RPMI8226 (cell line): ENCODE results near the gene SPATA7.
"Not testable (repeated sequence)": the region's sequence is repeated elsewhere in the genome, so short reads cannot be mapped to it uniquely, and the experiment has no call there.

Experiments
- DNase-seq: peaks from one replicate; pipeline ENCODE4 v3.0.0-alpha.2; 2015

The SPATA7 gene

GRCh38 chr14:88385212-88386101, at the start of gene SPATA7:
Gene SPATA7, plus strand, starts transcription at chr14:88385657. Its CDS starts 162 bp downstream, at chr14:88385819.
- peak; percentile 88 for DNase-seq

GRCh38 chr14:88340357-88340756, 45.1 kb upstream of the SPATA7 start:
- no peak for DNase-seq

- DNase-seq: no peak
Measured at GRCh38 chr14:88342980-88343379, 42.5 kb upstream of the SPATA7 start.

GRCh38 chr14:88346048-88346639, 39.3 kb upstream of the SPATA7 start:
- no peak for DNase-seq

- no peak for DNase-seq
Measured at GRCh38 chr14:88348546-88348945, 36.9 kb upstream of the SPATA7 start.

GRCh38 chr14:88351966-88352691, 33.3 kb upstream of the SPATA7 start:
- no peak for DNase-seq

- DNase-seq: no peak
Measured at GRCh38 chr14:88352698-88353097, 32.8 kb upstream of the SPATA7 start.

- no peak for DNase-seq
Measured at GRCh38 chr14:88354358-88354757, 31.1 kb upstream of the SPATA7 start.

GRCh38 chr14:88359500-88359899, 26.0 kb upstream of the SPATA7 start:
- no peak for DNase-seq

GRCh38 chr14:88363644-88364043, 21.8 kb upstream of the SPATA7 start:
- no peak for DNase-seq

- DNase-seq: no peak
Measured at GRCh38 chr14:88364710-88365413, 20.6 kb upstream of the SPATA7 start.

- DNase-seq: no peak
Measured at GRCh38 chr14:88369496-88369895, 16.0 kb upstream of the SPATA7 start.

GRCh38 chr14:88379706-88380343, 5.6 kb upstream of the SPATA7 start:
- no peak for DNase-seq

GRCh38 chr14:88380405-88380804, 5.1 kb upstream of the SPATA7 start:
- DNase-seq: no peak

GRCh38 chr14:88381634-88382033, 3.8 kb upstream of the SPATA7 start:
- DNase-seq: not testable (repeated sequence)

- DNase-seq: no peak
Measured at GRCh38 chr14:88384718-88385117, 739 bp upstream of the SPATA7 start.

- no peak for DNase-seq
Measured at GRCh38 chr14:88386256-88386794, 868 bp downstream of the SPATA7 start.

GRCh38 chr14:88388741-88389282, 3.4 kb downstream of the SPATA7 start:
- no peak for DNase-seq

GRCh38 chr14:88392609-88393008, 7.2 kb downstream of the SPATA7 start:
- no peak for DNase-seq

GRCh38 chr14:88411039-88411438, 25.6 kb downstream of the SPATA7 start:
- peak; percentile 4 for DNase-seq

- DNase-seq: no peak
Measured at GRCh38 chr14:88417594-88417993, 32.1 kb downstream of the SPATA7 start.

GRCh38 chr14:88420187-88420586, 34.7 kb downstream of the SPATA7 start:
- DNase-seq: no peak
